ENCODE results near the gene RIN3. TPM values are rescaled to one million over a fixed set of nuclear protein-coding genes. Genes with fewer than 3 reads are reported as not detected.

Gene RIN3
- total RNA-seq, 2 donors from 2014 or later: 6.6 to 11.8 TPM

GRCh38 chr14:92668276-92668973, 154.8 kb downstream of the RIN3 start:
- no peaks in the 10 kb centered on the region for H3K27me3 ChIP-seq
- H3K4me3 ChIP-seq: no peak overlapping the region
- no peak for DNase-seq (ENCODE audit: low spot score)
- no peaks in the 10 kb centered on the region for H3K4me1 ChIP-seq
- no peaks in the 10 kb centered on the region for H3K9me3 ChIP-seq
- TF ChIP-seq CTCF (IDR thresholded peaks at IDR 0.05): no peak
- H3K36me3 ChIP-seq: peaks cover 10% of the 10 kb centered on the region
- no peak overlapping the region for H3K27ac ChIP-seq

- Histone ChIP-seq H3K27ac (no peak overlapping the region), H3K4me1 (no peaks in the 10 kb centered on the region), H3K9me3 (no peaks in the 10 kb centered on the region), H3K36me3 (peaks cover 10% of the 10 kb centered on the region), H3K4me3 (no peak overlapping the region), H3K27me3 (no peaks in the 10 kb centered on the region)
- no peak for DNase-seq (ENCODE audit: low spot score)
- TF ChIP-seq CTCF (IDR thresholded peaks at IDR 0.05): no peak
These were observed 156.6 kb downstream of the RIN3 start for GRCh38 chr14:92670160-92670559.

- no peak overlapping the region for H3K27ac ChIP-seq
- H3K27me3 ChIP-seq: no peaks in the 10 kb centered on the region
- peaks cover 10% of the 10 kb centered on the region for H3K36me3 ChIP-seq
- DNase-seq (ENCODE audit: low spot score): no peak
- no peaks in the 10 kb centered on the region for H3K4me1 ChIP-seq
- H3K9me3 ChIP-seq: no peaks in the 10 kb centered on the region
- H3K4me3 ChIP-seq: no peak overlapping the region
- TF ChIP-seq CTCF (IDR thresholded peaks at IDR 0.05): no peak
These were observed 157.2 kb downstream of the RIN3 start for GRCh38 chr14:92670643-92671366.

- no peak for DNase-seq (ENCODE audit: low spot score)
These were observed 160.1 kb downstream of the RIN3 start for GRCh38 chr14:92673601-92674150.

GRCh38 chr14:92675421-92675820, 161.8 kb downstream of the RIN3 start:
- Histone ChIP-seq H3K4me1 (no peaks in the 10 kb centered on the region), H3K4me3 (no peak overlapping the region), H3K27me3 (no peaks in the 10 kb centered on the region), H3K27ac (no peak overlapping the region), H3K9me3 (no peaks in the 10 kb centered on the region), H3K36me3 (peaks cover 15% of the 10 kb centered on the region)
- no peak for TF ChIP-seq CTCF (IDR thresholded peaks at IDR 0.05)
- no peak for DNase-seq (ENCODE audit: low spot score)

More at GRCh38 chr14:92673601-92674150, 160.1 kb downstream of the RIN3 start:
- Histone ChIP-seq H3K9me3 (no peaks in the 10 kb centered on the region), H3K27me3 (no peaks in the 10 kb centered on the region), H3K27ac (no peak overlapping the region), H3K4me1 (no peaks in the 10 kb centered on the region), H3K36me3 (peaks cover 8% of the 10 kb centered on the region), H3K4me3 (no peak overlapping the region)
- TF ChIP-seq CTCF (IDR thresholded peaks at IDR 0.05): no peak
